Smooth muscle cell of the brain vasculature (primary cell): ENCODE measurements around the gene ZNF48.

Experiments used
- DNase-seq: peaks from one replicate; pipeline ENCODE4 v3.0.0-alpha.2; 2012; ENCODE audit warnings: low read depth, low spot score

Gene ZNF48

GRCh38 chr16:30395155-30395991 lies at the start of gene ZNF48:
TSS of gene ZNF48 (plus strand) at chr16:30395420. CDS start at chr16:30395795, 375 bp downstream.
- DNase-seq: peak; percentile 77

GRCh38 chr16:30346286-30346685 lies 48.9 kb upstream of the ZNF48 start:
- no peak for DNase-seq

- DNase-seq: no peak
Measured at GRCh38 chr16:30348113-30348512, 47.1 kb upstream of the ZNF48 start.

GRCh38 chr16:30348929-30349328 lies 46.3 kb upstream of the ZNF48 start:
- no peak for DNase-seq

GRCh38 chr16:30349675-30350074 lies 45.5 kb upstream of the ZNF48 start:
- no peak for DNase-seq

GRCh38 chr16:30350134-30350871 lies 44.9 kb upstream of the ZNF48 start:
- DNase-seq: no peak

GRCh38 chr16:30351001-30351441 lies 44.2 kb upstream of the ZNF48 start:
- DNase-seq: no peak

- DNase-seq: no peak
Measured at GRCh38 chr16:30351586-30352419, 43.4 kb upstream of the ZNF48 start.

- DNase-seq: no peak
Measured at GRCh38 chr16:30352488-30353401, 42.5 kb upstream of the ZNF48 start.

GRCh38 chr16:30353438-30354129 lies 41.6 kb upstream of the ZNF48 start:
- no peak for DNase-seq

- no peak for DNase-seq
Measured at GRCh38 chr16:30354423-30355143, 40.6 kb upstream of the ZNF48 start.

GRCh38 chr16:30355144-30355953 lies 39.9 kb upstream of the ZNF48 start, which contains the start of gene CD2BP2:
TSS of gene CD2BP2 (minus strand) at chr16:30355308. CDS start at chr16:30354681, 627 bp downstream.
- peak; percentile 99 for DNase-seq

GRCh38 chr16:30355954-30356308 lies 39.3 kb upstream of the ZNF48 start:
- DNase-seq: no peak

- DNase-seq: no peak
Measured at GRCh38 chr16:30356401-30357084, 38.7 kb upstream of the ZNF48 start.

- DNase-seq: no peak
Measured at GRCh38 chr16:30357085-30357714, 38.0 kb upstream of the ZNF48 start.

- no peak for DNase-seq
Measured at GRCh38 chr16:30357715-30358576, 37.3 kb upstream of the ZNF48 start.

GRCh38 chr16:30358577-30358936 lies 36.7 kb upstream of the ZNF48 start:
- no peak for DNase-seq
